Endothelial cell of umbilical vein (primary cell): ENCODE data around the gene GALNT13. TPM values are rescaled to one million over a fixed set of nuclear protein-coding genes. Genes with fewer than 3 reads are reported as not detected.

Experiments
- BruUV-seq: library from RNA; stranded (reverse); fragments of 400-500 nt; replicated peaks from 2 replicates; lab custom pipeline; 2021; lab: Mats Ljungman, UMichigan
- CTCF ChIA-PET: fragments of 300-600, 350-600 bp; sonication (Branson Sonifier 250); formaldehyde crosslinking; loops from one replicate; lab custom pipeline; 2021; ENCODE audit warnings: antibody characterized with exemption, inconsistent platforms; lab: Charles Lee
- POLR2A ChIA-PET: fragments of 300-600, 350-600 bp; sonication (Branson Sonifier 250); formaldehyde crosslinking; loops from one replicate; lab custom pipeline; 2021; ENCODE audit warnings: antibody characterized with exemption, inconsistent platforms; lab: Charles Lee
- DNase-seq: peaks from one replicate; pipeline ENCODE4 v3.0.0-alpha.2; 2011; ENCODE audit warnings: low read depth, low spot score
- FAIRE-seq: peaks from 2 replicates; lab custom pipeline; 2011; peaks lifted over from hg19 to GRCh38; lab: Jason Lieb, UNC
- H2AFZ ChIP-seq: 2 replicates; pipeline ENCODE4 v1.6.0; 2012; ENCODE audit warnings: low read depth, low read length, control low read depth, inconsistent platforms
- H3K27ac ChIP-seq: 2 replicates; pipeline ENCODE4 v1.5.1; 2011; ENCODE audit warnings: low read depth, mild to moderate bottlenecking, control low read depth, low read length, moderate library complexity; ENCODE audit not compliant: insufficient read depth
- H3K27me3 ChIP-seq, 2 experiments: 2 replicates each; pipeline versions ENCODE4 v1.6.0 to v1.6.1; 2011; ENCODE audit warnings: low read length in 2 of 2, mixed read lengths in 1 of 2; ENCODE audit not compliant: control insufficient read depth in 2 of 2, insufficient read depth in 2 of 2
- H3K36me3 ChIP-seq, 2 experiments: 2 replicates in 1 of 2; 3 replicates in 1 of 2; pipeline ENCODE4 v1.5.1; 2011; ENCODE audit warnings: low read length in 2 of 2, mild to moderate bottlenecking in 1 of 2, moderate library complexity in 1 of 2; ENCODE audit not compliant: control insufficient read depth in 2 of 2, insufficient read depth in 2 of 2; ENCODE audit errors: extremely low read depth in 1 of 2
- H3K4me1 ChIP-seq: 3 replicates; pipeline ENCODE4 v1.5.1; 2011; ENCODE audit warnings: mild to moderate bottlenecking, low read length; ENCODE audit not compliant: control insufficient read depth, insufficient read depth; ENCODE audit errors: extremely low read depth
- H3K4me2 ChIP-seq: 2 replicates; pipeline ENCODE4 v1.6.1; 2011; ENCODE audit warnings: low read length, control low read depth, mixed read lengths; ENCODE audit not compliant: insufficient read depth
- H3K4me3 ChIP-seq, 3 experiments: fragments of 200-600 bp in 1 of 3; sonication (generic), shearing (Covaris generic) in 1 of 3; replicated peaks in 1 of 3; 2 replicates each; pipeline ENCODE4 v1.5.1; 2011 to 2016; ENCODE audit warnings: control low read depth in 3 of 3, low read length in 3 of 3, mild to moderate bottlenecking in 2 of 3, inconsistent platforms in 1 of 3, low read depth in 1 of 3, moderate library complexity in 1 of 3; ENCODE audit not compliant: insufficient read depth in 1 of 3
- H3K79me2 ChIP-seq: 2 replicates; pipeline ENCODE4 v1.6.0; 2012; ENCODE audit warnings: low read length, inconsistent platforms; ENCODE audit not compliant: control insufficient read depth, insufficient read depth
- H3K9ac ChIP-seq: replicated peaks from 2 replicates; pipeline ENCODE3; 2011; ENCODE audit warnings: low read length, control low read depth; ENCODE audit not compliant: insufficient read depth; ENCODE audit errors: extremely low read depth
- H3K9me1 ChIP-seq: replicated peaks from 3 replicates; pipeline ENCODE4 v1.6.0; 2011; ENCODE audit warnings: mild to moderate bottlenecking, low read length; ENCODE audit not compliant: control insufficient read depth, insufficient read depth; ENCODE audit errors: extremely low read depth
- H3K9me3 ChIP-seq: replicated peaks from 2 replicates; pipeline ENCODE4 v1.5.1; 2012; ENCODE audit warnings: low read length, inconsistent platforms; ENCODE audit not compliant: control insufficient read depth, insufficient read depth
- H4K20me1 ChIP-seq: replicated peaks from 2 replicates; pipeline ENCODE3; 2011; ENCODE audit warnings: mild to moderate bottlenecking, low read length; ENCODE audit not compliant: control insufficient read depth, insufficient read depth; ENCODE audit errors: extremely low read depth
- CTCF ChIP-seq, 2 donors: IDR thresholded peaks; 1 replicate in 1 of 2; 2 replicates in 1 of 2; pipeline ENCODE4 v1.5.1; 2011; ENCODE audit warnings: low read length in 2 of 2, mild to moderate bottlenecking in 2 of 2, moderate library complexity in 2 of 2, control low read depth in 1 of 2, inconsistent platforms in 1 of 2, low read depth in 1 of 2; ENCODE audit not compliant: insufficient read depth in 1 of 2; ENCODE audit errors: extremely low read depth in 1 of 2
- EZH2 ChIP-seq: IDR thresholded peaks from 2 replicates; pipeline ENCODE4 v1.6.1; 2012; ENCODE audit warnings: borderline replicate concordance, low read depth, mild to moderate bottlenecking, moderate library complexity, low read length, inconsistent platforms; ENCODE audit not compliant: severe bottlenecking
- GATA2 ChIP-seq: IDR thresholded peaks from 2 replicates; pipeline ENCODE4 v1.7.0; 2011; ENCODE audit warnings: low read depth, mild to moderate bottlenecking, moderate library complexity, mixed read lengths, low read length; ENCODE audit not compliant: insufficient read length, insufficient read depth
- JUN ChIP-seq: IDR thresholded peaks from 2 replicates; pipeline ENCODE4 v1.6.1; 2011; ENCODE audit warnings: borderline replicate concordance, low read depth; ENCODE audit not compliant: insufficient read length, insufficient read depth
- MYC ChIP-seq: IDR thresholded peaks from one replicate; pipeline ENCODE4 v1.6.1; 2011; ENCODE audit warnings: mild to moderate bottlenecking, low read depth, low read length
- POLR2A ChIP-seq: IDR thresholded peaks from 2 replicates; pipeline ENCODE4 v1.6.1; 2012; ENCODE audit warnings: low read depth, mild to moderate bottlenecking, control low read depth, low read length
- POLR2AphosphoS5 ChIP-seq: IDR thresholded peaks from 2 replicates; pipeline ENCODE4 v1.6.1; 2012; ENCODE audit warnings: low read depth, mild to moderate bottlenecking, control low read depth, low read length, moderate library complexity; ENCODE audit not compliant: insufficient read depth
- dilution Hi-C: fragments of 300-500 bp; cut with MboI; formaldehyde crosslinking; loops from one replicate; pipeline ENCODE4 v1.15.0; 2019; ENCODE audit warnings: low sequenced_read_pairs; ENCODE audit not compliant: extremely low pct_ligation_motif_present
- intact Hi-C: fragments of 100-400 bp; cut with micrococcal nuclease; formaldehyde crosslinking; loops from one replicate; pipeline ENCODE4 v1.10.0; 2022
- polyA plus RNA-seq, 4 experiments: library from polyadenylated mRNA; depleted of rRNA in 3 of 4; stranded (reverse) in 3 of 4; unstranded in 1 of 4; fragments of >200 nt; gene quantifications; 2 replicates each; pipeline versions ENCODE4 v1.2.1 to v1.2.3, GENCODE V29; 2011 to 2012; ENCODE audit warnings: missing spikeins in 1 of 4
- total RNA-seq: library from RNA; stranded (reverse); gene quantifications from 2 replicates; pipeline ENCODE4 v1.2.3, GENCODE V29; 2021

Gene GALNT13
- total and polyA plus RNA-seq, 2 donors (not counting 3 experiments of a cell fraction or from before 2014, with no cell fraction given): 0.06 TPM; not detected in 1

GRCh38 chr2:154370873-154371272 lies 499.2 kb downstream of the GALNT13 start:
- no peak overlapping the region for H3K27ac ChIP-seq
- H3K4me2 ChIP-seq: no peak overlapping the region
- H3K4me3 ChIP-seq: no peak overlapping the region
- H3K27me3 ChIP-seq: no peaks in the 10 kb centered on the region
- FAIRE-seq (no peak), DNase-seq (no peak)
- ChIA-PET CTCF (no interaction called here), POLR2A (no interaction called here)
- H4K20me1 ChIP-seq: no peaks in the 10 kb centered on the region
- no peaks in the 10 kb centered on the region for H3K4me1 ChIP-seq
- H2AFZ ChIP-seq: no peak overlapping the region
- H3K9me3 ChIP-seq: no peaks in the 10 kb centered on the region
- no TSS peak for BruUV-seq
- intact Hi-C loops (no loop called here), dilution Hi-C loops (no loop called here)
- no peak overlapping the region for H3K9ac ChIP-seq
- TF ChIP-seq MYC (no peak), GATA2 (no peak), JUN (no peak), POLR2A (no peak), POLR2AphosphoS5 (no peak)
- H3K79me2 ChIP-seq: no peaks in the 10 kb centered on the region
- no peaks in the 10 kb centered on the region for H3K9me1 ChIP-seq
- no peaks in the 10 kb centered on the region for H3K36me3 ChIP-seq

GRCh38 chr2:154374416-154374815 lies 502.7 kb downstream of the GALNT13 start:
- Histone ChIP-seq H3K4me2 (no peak overlapping the region), H3K4me3 (no peak overlapping the region), H3K27me3 (no peaks in the 10 kb centered on the region), H3K4me1 (no peaks in the 10 kb centered on the region), H3K9me1 (no peaks in the 10 kb centered on the region), H3K9me3 (no peaks in the 10 kb centered on the region), H4K20me1 (no peaks in the 10 kb centered on the region), H3K36me3 (no peaks in the 10 kb centered on the region), H3K79me2 (no peaks in the 10 kb centered on the region), H3K27ac (no peak overlapping the region), H3K9ac (no peak overlapping the region), H2AFZ (no peak overlapping the region)
- ChIA-PET CTCF (interaction anchor here (1.2 to 3.2 kb wide), 2 partner anchors 505 to 1514 kb away, joined by 8 to 25 read pairs; no protein-coding TSS in a partner anchor), POLR2A (no interaction called here)
- no peak for DNase-seq
- TF ChIP-seq POLR2AphosphoS5 (no peak), GATA2 (no peak), CTCF (IDR thresholded peaks at IDR 0.05; ENCODE audit: extremely low read depth in 1 of 2, insufficient read depth in 1 of 2, low read depth in 1 of 2, low read length in 2 of 2) (no peak), POLR2A (no peak), EZH2 (no peak)
- FAIRE-seq: no peak
- no TSS peak for BruUV-seq
- dilution Hi-C loops (no loop called here), intact Hi-C loops (loop anchor here (2.0 kb wide), 1 partner anchor 896 kb away; the partner anchor contains the start of gene RPRM)
